ENCODE data around the gene CACNA1B. TPM values are rescaled to one million over a fixed set of nuclear protein-coding genes. Genes with fewer than 3 reads are reported as not detected.

CACNA1B gene
- total RNA-seq, 1 experiment from 2014 or later = 1.7 TPM

DNA sequence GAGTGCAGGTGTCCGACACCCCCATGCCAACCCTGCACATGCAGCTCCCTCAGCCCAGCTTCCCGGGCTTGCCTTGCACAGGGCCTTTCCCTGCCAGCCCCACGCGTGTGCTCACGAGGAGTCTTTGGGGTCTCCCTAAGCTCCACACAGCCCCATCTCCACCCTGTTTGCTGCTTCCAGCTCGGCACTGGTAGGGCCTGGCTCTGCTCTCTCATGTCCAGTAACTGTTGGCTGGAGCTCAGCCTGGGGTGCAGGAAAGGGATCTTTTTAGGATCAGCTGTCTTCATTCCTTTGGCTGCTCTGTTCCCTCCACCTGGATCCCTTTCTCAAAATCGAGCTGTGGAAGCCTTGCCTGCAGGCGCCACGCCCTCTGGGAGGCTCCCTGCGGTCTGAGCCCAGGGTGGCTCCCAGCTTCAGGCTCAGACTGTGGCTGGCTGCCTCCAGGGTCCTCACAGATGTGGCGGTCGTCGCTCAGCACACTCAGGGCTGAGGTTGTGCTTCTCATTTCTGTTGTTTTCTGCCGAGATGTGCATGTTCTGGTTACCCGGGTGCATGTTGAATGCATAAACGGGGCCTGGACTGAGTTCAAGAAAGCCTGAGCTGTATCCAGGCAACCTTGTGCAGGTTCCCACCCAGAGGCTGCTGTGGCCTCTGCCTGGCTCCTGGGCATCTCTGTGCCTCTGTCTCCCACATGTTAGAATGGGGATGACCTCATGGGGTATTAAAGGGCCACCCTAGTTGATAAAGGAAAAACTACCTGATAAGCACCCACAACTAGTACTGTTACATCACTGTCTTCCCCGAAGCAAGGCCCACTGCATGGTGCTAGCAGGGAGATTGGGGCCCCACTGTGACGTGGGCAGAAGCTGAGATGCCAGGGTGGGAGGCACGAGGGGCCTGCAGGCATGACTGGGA lies 4.3 kb downstream of the CACNA1B start:
- H3K27ac ChIP-seq (ENCODE audit: low read depth, low read length) = no peak overlapping the region
- BruUV-seq (replicated peaks) = no TSS peak
- H3K9me3 ChIP-seq (ENCODE audit: control insufficient read depth in 1 of 2, insufficient read depth in 1 of 2, low read depth in 1 of 2, low read length in 2 of 2) = no peaks in the 10 kb centered on the region
- H4K20me1 ChIP-seq (ENCODE audit: insufficient read depth) = no peaks in the 10 kb centered on the region
- H3K9ac ChIP-seq (ENCODE audit: low read length) = no peak overlapping the region
- no peaks in the 10 kb centered on the region for H3K36me3 ChIP-seq (ENCODE audit: control insufficient read depth in 1 of 2, insufficient read depth in 2 of 2, low read length in 2 of 2)
- no peak overlapping the region for H2AFZ ChIP-seq (ENCODE audit: low read depth, low read length, poor library complexity, severe bottlenecking)
- peaks cover 0 to 6% of the 10 kb centered on the region in 2 experiments; a peak in 1 of 4 replicates for H3K4me1 ChIP-seq (ENCODE audit: control insufficient read depth in 1 of 2, insufficient read depth in 2 of 2, low read length in 2 of 2)
- ATAC-seq (no peak), DNase-seq (ENCODE audit: low read depth, low spot score) (no peak)
- no peak overlapping the region for H3K4me3 ChIP-seq (replicated peaks in 1 of 2; ENCODE audit: low read depth in 1 of 2, low read length in 2 of 2)
- intact Hi-C loops (cut with micrococcal nuclease) = no loop called here
- no peaks in the 10 kb centered on the region for H3K9me2 ChIP-seq (ENCODE audit: insufficient read depth)
- no peak overlapping the region for H3K4me2 ChIP-seq (ENCODE audit: low read length)
- H3K27me3 ChIP-seq (ENCODE audit: insufficient read depth, low read length) = no peaks in the 10 kb centered on the region
- no peak for TF ChIP-seq SP1 (IDR thresholded peaks at IDR 0.05; ENCODE audit: low read depth)
- no peaks in the 10 kb centered on the region for H3K79me2 ChIP-seq (ENCODE audit: insufficient read depth, low read length)
- ChIA-PET CTCF (no interaction called here), POLR2A (no interaction called here), RAD21 (ENCODE audit: low non-redundant PET in 1 of 2, low total read pairs in 2 of 2, uncharacterized antibody in 2 of 2, unreplicated experiment in 2 of 2) (no interaction called here)

DNA sequence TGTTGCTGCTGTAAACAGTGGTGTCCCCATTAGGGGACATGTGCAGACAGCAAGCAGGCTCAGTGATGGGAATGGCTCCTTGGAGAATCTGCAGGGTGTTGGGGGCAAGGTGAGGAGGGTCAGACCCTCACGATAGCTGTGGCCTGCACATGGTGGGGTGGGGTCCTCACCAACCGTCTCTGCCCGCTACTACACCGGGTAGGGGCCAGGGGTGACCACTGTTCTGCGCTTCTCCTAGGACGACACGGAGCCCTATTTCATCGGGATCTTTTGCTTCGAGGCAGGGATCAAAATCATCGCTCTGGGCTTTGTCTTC lies 4.9 kb downstream of the CACNA1B start:
- H3K9me2 ChIP-seq (ENCODE audit: insufficient read depth) = no peaks in the 10 kb centered on the region
- H3K4me3 ChIP-seq (replicated peaks in 1 of 2; ENCODE audit: low read depth in 1 of 2, low read length in 2 of 2) = no peak overlapping the region
- no peaks in the 10 kb centered on the region for H3K27me3 ChIP-seq (ENCODE audit: insufficient read depth, low read length)
- no peaks in the 10 kb centered on the region for H3K36me3 ChIP-seq (ENCODE audit: control insufficient read depth in 1 of 2, insufficient read depth in 2 of 2, low read length in 2 of 2)
- H3K4me1 ChIP-seq (ENCODE audit: control insufficient read depth in 1 of 2, insufficient read depth in 2 of 2, low read length in 2 of 2) = peaks cover 0 to 6% of the 10 kb centered on the region in 2 experiments; a peak in 1 of 4 replicates
- no peaks in the 10 kb centered on the region for H4K20me1 ChIP-seq (ENCODE audit: insufficient read depth)
- TF ChIP-seq ATF3 (IDR thresholded peaks at IDR 0.05) (no peak), ZFX (IDR thresholded peaks at IDR 0.05) (no peak), SIN3A (IDR thresholded peaks at IDR 0.05; ENCODE audit: low read depth) (no peak), CBX3 (IDR thresholded peaks at IDR 0.05; ENCODE audit: low read depth) (no peak), REST (IDR thresholded peaks at IDR 0.05; ENCODE audit: low read depth) (no peak), ZNF274 (IDR thresholded peaks at IDR 0.05; ENCODE audit: low read depth, low read length) (no peak), TCF7L2 (IDR thresholded peaks at IDR 0.05; ENCODE audit: borderline replicate concordance, extremely low read depth, insufficient read depth, insufficient read length) (no peak), EGR1 (IDR thresholded peaks at IDR 0.05; ENCODE audit: low read depth) (no peak), POLR2AphosphoS5 (IDR thresholded peaks at IDR 0.05; ENCODE audit: low read depth, low read length) (no peak), ELF1 (IDR thresholded peaks at IDR 0.05; ENCODE audit: borderline replicate concordance, low read depth) (no peak)
- TF ChIP-seq, protein P1, sequence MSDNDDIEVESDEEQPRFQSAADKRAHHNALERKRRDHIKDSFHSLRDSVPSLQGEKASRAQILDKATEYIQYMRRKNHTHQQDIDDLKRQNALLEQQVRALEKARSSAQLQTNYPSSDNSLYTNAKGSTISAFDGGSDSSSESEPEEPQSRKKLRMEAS (IDR thresholded peaks at IDR 0.05) = no peak
- TF ChIP-seq, protein P2, sequence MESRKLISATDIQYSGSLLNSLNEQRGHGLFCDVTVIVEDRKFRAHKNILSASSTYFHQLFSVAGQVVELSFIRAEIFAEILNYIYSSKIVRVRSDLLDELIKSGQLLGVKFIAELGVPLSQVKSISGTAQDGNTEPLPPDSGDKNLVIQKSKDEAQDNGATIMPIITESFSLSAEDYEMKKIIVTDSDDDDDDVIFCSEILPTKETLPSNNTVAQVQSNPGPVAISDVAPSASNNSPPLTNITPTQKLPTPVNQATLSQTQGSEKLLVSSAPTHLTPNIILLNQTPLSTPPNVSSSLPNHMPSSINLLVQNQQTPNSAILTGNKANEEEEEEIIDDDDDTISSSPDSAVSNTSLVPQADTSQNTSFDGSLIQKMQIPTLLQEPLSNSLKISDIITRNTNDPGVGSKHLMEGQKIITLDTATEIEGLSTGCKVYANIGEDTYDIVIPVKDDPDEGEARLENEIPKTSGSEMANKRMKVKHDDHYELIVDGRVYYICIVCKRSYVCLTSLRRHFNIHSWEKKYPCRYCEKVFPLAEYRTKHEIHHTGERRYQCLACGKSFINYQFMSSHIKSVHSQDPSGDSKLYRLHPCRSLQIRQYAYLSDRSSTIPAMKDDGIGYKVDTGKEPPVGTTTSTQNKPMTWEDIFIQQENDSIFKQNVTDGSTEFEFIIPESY (IDR thresholded peaks at IDR 0.05; ENCODE audit: extremely low read depth, insufficient replicate concordance, low read length) = no peak
- intact Hi-C loops (cut with micrococcal nuclease) = no loop called here
- H3K4me2 ChIP-seq (ENCODE audit: low read length) = no peak overlapping the region
- BruUV-seq (replicated peaks) = no TSS peak
- H3K9me3 ChIP-seq (ENCODE audit: control insufficient read depth in 1 of 2, insufficient read depth in 1 of 2, low read depth in 1 of 2, low read length in 2 of 2) = no peaks in the 10 kb centered on the region
- CTCF ChIA-PET = no interaction called here
- H3K9ac ChIP-seq (ENCODE audit: low read length) = no peak overlapping the region
- RAD21 ChIA-PET (ENCODE audit: low non-redundant PET in 1 of 2, low total read pairs in 2 of 2, uncharacterized antibody in 2 of 2, unreplicated experiment in 2 of 2) = no interaction called here
- H3K27ac ChIP-seq (ENCODE audit: low read depth, low read length) = no peak overlapping the region
- POLR2A ChIA-PET = no interaction called here
- DNase-seq (ENCODE audit: low read depth, low spot score) (no peak), ATAC-seq (no peak)
- no peaks in the 10 kb centered on the region for H3K79me2 ChIP-seq (ENCODE audit: insufficient read depth, low read length)
- H2AFZ ChIP-seq (ENCODE audit: low read depth, low read length, poor library complexity, severe bottlenecking) = no peak overlapping the region
